GM23338 (cell line): ENCODE results near the gene UNC13A. TPM values are rescaled to one million over a fixed set of nuclear protein-coding genes. Genes with fewer than 3 reads are reported as not detected.

Source experiments
- ATAC-seq: fragments of 200-7000 bp; cut with Tn5 transposase; 3 replicates; pipeline ENCODE4 v1.9.1; 2020
- DNase-seq: peaks from one replicate; pipeline ENCODE4 v3.0.0-alpha.2; 2015; ENCODE audit warnings: low spot score
- H2AFZ ChIP-seq: fragments of 200-600 bp; sonication (generic); 2 replicates; pipeline ENCODE4 v1.8.0; 2016; ENCODE audit warnings: antibody characterized with exemption, mild to moderate bottlenecking, moderate library complexity
- H3F3A ChIP-seq: fragments of 200-600 bp; sonication (generic); replicated peaks from 2 replicates; pipeline ENCODE4 v1.8.0; 2017; ENCODE audit warnings: antibody characterized with exemption, mixed run types, low read depth
- H3K27ac ChIP-seq: fragments of 200-600 bp; sonication (generic); 2 replicates; pipeline ENCODE4 v1.6.1; 2016; ENCODE audit warnings: low read depth
- H3K27me3 ChIP-seq: fragments of 200-600 bp; sonication (generic); 2 replicates; pipeline ENCODE4 v1.8.0; 2016; ENCODE audit warnings: mild to moderate bottlenecking, mixed run types, moderate library complexity; ENCODE audit not compliant: insufficient read depth
- H3K36me3 ChIP-seq: fragments of 200-600 bp; sonication (generic); 2 replicates; pipeline ENCODE4 v1.8.0; 2016; ENCODE audit warnings: mild to moderate bottlenecking; ENCODE audit not compliant: insufficient read depth
- H3K4me1 ChIP-seq: fragments of 200-600 bp; sonication (generic); 2 replicates; pipeline ENCODE4 v1.8.0; 2016; ENCODE audit warnings: mild to moderate bottlenecking, moderate library complexity; ENCODE audit not compliant: insufficient read depth
- H3K4me2 ChIP-seq: fragments of 200-600 bp; sonication (generic); 2 replicates; pipeline ENCODE4 v1.7.1; 2017; ENCODE audit warnings: mixed run types
- H3K4me3 ChIP-seq: fragments of 200-600 bp; sonication (generic); 2 replicates; pipeline ENCODE4 v1.6.1; 2016; ENCODE audit warnings: mixed run types
- H3K79me2 ChIP-seq: fragments of 200-600 bp; sonication (generic); replicated peaks from 2 replicates; pipeline ENCODE4 v1.8.0; 2017; ENCODE audit warnings: mild to moderate bottlenecking; ENCODE audit not compliant: insufficient read depth
- H3K9me2 ChIP-seq: fragments of 200-600 bp; sonication (generic); 2 replicates; pipeline ENCODE4 v1.8.0; 2017; ENCODE audit not compliant: insufficient read depth
- H4K20me1 ChIP-seq: fragments of 200-600 bp; sonication (generic); replicated peaks from 2 replicates; pipeline ENCODE4 v1.8.0; 2017; ENCODE audit warnings: mild to moderate bottlenecking; ENCODE audit not compliant: insufficient read depth
- H3K27ac Mint-ChIP-seq: 2 replicates; pipeline ENCODE4 v1.8.0; 2020; ENCODE audit warnings: inconsistent platforms, mild to moderate bottlenecking, moderate library complexity, mixed read lengths
- H3K27me3 Mint-ChIP-seq: 3 replicates; pipeline ENCODE4 v1.8.0; 2022; ENCODE audit warnings: low read depth, mild to moderate bottlenecking, moderate library complexity, mixed read lengths, inconsistent platforms; ENCODE audit not compliant: insufficient read depth, poor library complexity
- H3K36me3 Mint-ChIP-seq: 3 replicates; pipeline ENCODE4 v1.8.0; 2021; ENCODE audit warnings: low read depth, mild to moderate bottlenecking, inconsistent platforms, moderate library complexity, mixed read lengths
- H3K4me1 Mint-ChIP-seq: 3 replicates; pipeline ENCODE4 v1.8.0; 2020; ENCODE audit warnings: mild to moderate bottlenecking, inconsistent platforms, mixed read lengths
- H3K4me3 Mint-ChIP-seq: 3 replicates; pipeline ENCODE4 v1.8.0; 2021; ENCODE audit warnings: moderate library complexity, mild to moderate bottlenecking, inconsistent platforms, mixed read lengths
- H3K9me3 Mint-ChIP-seq: 3 replicates; pipeline ENCODE4 v1.8.0; 2020; ENCODE audit warnings: moderate library complexity, mild to moderate bottlenecking, inconsistent platforms, mixed read lengths
- CREB1 ChIP-seq: fragments of 250-450 bp; sonication (Bioruptor Pico); IDR thresholded peaks from 2 replicates; pipeline ENCODE4 v1.5.0; 2020; ENCODE audit warnings: low read depth, mild to moderate bottlenecking, moderate library complexity
- EZH2 ChIP-seq: fragments of 200-600 bp; sonication (generic); IDR thresholded peaks from one replicate; pipeline ENCODE4 v1.8.0; 2017; ENCODE audit warnings: antibody characterized with exemption, mild to moderate bottlenecking, low read depth; ENCODE audit not compliant: unreplicated experiment
- EZH2phosphoT487 ChIP-seq: fragments of 200-600 bp; sonication (generic); IDR thresholded peaks from one replicate; pipeline ENCODE4 v1.8.1; 2018; ENCODE audit warnings: antibody characterized with exemption; ENCODE audit not compliant: unreplicated experiment
- JUNB ChIP-seq: IDR thresholded peaks from one replicate; pipeline ENCODE4 v1.6.1; 2016; ENCODE audit warnings: antibody characterized with exemption; ENCODE audit not compliant: unreplicated experiment
- NANOG ChIP-seq: IDR thresholded peaks from 2 replicates; pipeline ENCODE4 v1.6.1; 2016; ENCODE audit warnings: antibody characterized with exemption, borderline replicate concordance
- POLR2AphosphoS5 ChIP-seq: IDR thresholded peaks from 2 replicates; pipeline ENCODE4 v1.6.1; 2016; ENCODE audit warnings: antibody characterized with exemption, low read depth
- REST ChIP-seq: IDR thresholded peaks from one replicate; pipeline ENCODE4 v1.6.1; 2018; ENCODE audit warnings: antibody characterized with exemption; ENCODE audit not compliant: unreplicated experiment
- STAT1 ChIP-seq: IDR thresholded peaks from one replicate; pipeline ENCODE4 v1.6.1; 2016; ENCODE audit warnings: antibody characterized with exemption; ENCODE audit not compliant: unreplicated experiment
- ZNF114 ChIP-seq: fragments of 250-450 bp; sonication (Bioruptor Pico); IDR thresholded peaks from 2 replicates; pipeline ENCODE4 v1.5.0; 2020; ENCODE audit warnings: mild to moderate bottlenecking, moderate library complexity
- ZNF331 ChIP-seq: fragments of 250-450 bp; sonication (Bioruptor Pico); IDR thresholded peaks from 2 replicates; pipeline ENCODE4 v1.5.0; 2020; ENCODE audit warnings: low read depth, mild to moderate bottlenecking, moderate library complexity
- ZNF462 ChIP-seq: fragments of 250-450 bp; sonication (Bioruptor Pico); IDR thresholded peaks from 2 replicates; pipeline ENCODE4 v1.5.0; 2020; ENCODE audit warnings: mild to moderate bottlenecking, moderate library complexity
- polyA plus RNA-seq: library from polyadenylated mRNA; unstranded; fragments of >200 nt; fragmentation: Nextera tagmentation; extraction: Ambion mirVana; gene quantifications from 2 replicates; pipeline ENCODE4 v1.2.1, GENCODE V29; 2016
- total RNA-seq: library from RNA; depleted of rRNA; stranded (reverse); fragments of >200 nt; shearing (Covaris generic); gene quantifications from 2 replicates; pipeline ENCODE4 v1.2.3, GENCODE V29; 2014
- TF ChIP-seq, protein P1 (sequence below), 2 experiments: fragments of 200-600 bp in 1 of 2; sonication (generic) in 1 of 2; conservative IDR thresholded peaks; 2 replicates each; pipeline versions ENCODE4 v1.5.1 to v1.6.1; 2016 to 2017; ENCODE audit warnings: antibody characterized with exemption in 2 of 2, low read depth in 2 of 2, mild to moderate bottlenecking in 2 of 2, moderate library complexity in 1 of 2
- TF ChIP-seq, protein P2 (sequence below): IDR thresholded peaks from 2 replicates; pipeline ENCODE4 v1.6.1; 2016; ENCODE audit warnings: antibody characterized with exemption

UNC13A gene
- total and polyA plus RNA-seq, 2 experiments from 2014 or later, result 9.5 to 30.4 TPM

DNA sequence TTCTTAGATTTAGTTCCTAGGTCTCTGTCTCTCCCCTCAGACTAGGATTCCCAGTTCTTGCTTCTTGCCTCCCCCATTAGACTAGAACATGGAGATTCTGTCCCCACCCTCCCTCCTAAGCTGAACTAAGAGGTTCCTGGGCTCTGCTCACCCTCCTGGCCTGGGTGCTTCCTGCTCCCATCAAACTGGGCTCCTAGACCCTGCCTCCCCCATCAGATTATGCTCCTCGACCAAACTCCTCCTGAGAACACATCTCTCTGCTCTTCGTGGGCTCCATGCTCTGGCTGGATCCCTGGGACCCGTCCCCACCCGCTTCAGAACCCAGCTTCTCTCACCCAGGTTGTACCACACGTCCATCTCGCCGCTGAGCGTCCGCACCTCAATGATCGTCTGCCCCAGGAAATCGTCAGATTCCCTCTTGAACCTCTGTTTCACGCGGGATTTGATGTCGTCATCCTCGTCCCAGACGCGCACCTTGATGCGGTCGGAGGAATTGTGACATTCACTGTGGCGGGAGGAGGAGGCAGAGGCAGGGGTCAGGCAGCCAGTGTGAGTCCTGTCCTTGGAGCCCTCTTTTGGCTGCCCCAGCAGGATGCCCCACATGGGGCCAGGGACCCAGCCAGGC lies 42.7 kb downstream of the UNC13A start:
- TF ChIP-seq, protein P1, sequence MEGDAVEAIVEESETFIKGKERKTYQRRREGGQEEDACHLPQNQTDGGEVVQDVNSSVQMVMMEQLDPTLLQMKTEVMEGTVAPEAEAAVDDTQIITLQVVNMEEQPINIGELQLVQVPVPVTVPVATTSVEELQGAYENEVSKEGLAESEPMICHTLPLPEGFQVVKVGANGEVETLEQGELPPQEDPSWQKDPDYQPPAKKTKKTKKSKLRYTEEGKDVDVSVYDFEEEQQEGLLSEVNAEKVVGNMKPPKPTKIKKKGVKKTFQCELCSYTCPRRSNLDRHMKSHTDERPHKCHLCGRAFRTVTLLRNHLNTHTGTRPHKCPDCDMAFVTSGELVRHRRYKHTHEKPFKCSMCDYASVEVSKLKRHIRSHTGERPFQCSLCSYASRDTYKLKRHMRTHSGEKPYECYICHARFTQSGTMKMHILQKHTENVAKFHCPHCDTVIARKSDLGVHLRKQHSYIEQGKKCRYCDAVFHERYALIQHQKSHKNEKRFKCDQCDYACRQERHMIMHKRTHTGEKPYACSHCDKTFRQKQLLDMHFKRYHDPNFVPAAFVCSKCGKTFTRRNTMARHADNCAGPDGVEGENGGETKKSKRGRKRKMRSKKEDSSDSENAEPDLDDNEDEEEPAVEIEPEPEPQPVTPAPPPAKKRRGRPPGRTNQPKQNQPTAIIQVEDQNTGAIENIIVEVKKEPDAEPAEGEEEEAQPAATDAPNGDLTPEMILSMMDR (conservative IDR thresholded peaks at IDR 0.05; ENCODE audit: low read depth in 2 of 2), result no peak
- TF ChIP-seq EZH2phosphoT487 (no peak), POLR2AphosphoS5 (no peak), STAT1 (no peak), NANOG (no peak), ZNF462 (CRISPR knock-in tag) (no peak), REST (no peak), ZNF331 (CRISPR knock-in tag) (no peak), EZH2 (no peak), CREB1 (no peak), JUNB (no peak), ZNF114 (CRISPR knock-in tag) (no peak)
- TF ChIP-seq, protein P2, sequence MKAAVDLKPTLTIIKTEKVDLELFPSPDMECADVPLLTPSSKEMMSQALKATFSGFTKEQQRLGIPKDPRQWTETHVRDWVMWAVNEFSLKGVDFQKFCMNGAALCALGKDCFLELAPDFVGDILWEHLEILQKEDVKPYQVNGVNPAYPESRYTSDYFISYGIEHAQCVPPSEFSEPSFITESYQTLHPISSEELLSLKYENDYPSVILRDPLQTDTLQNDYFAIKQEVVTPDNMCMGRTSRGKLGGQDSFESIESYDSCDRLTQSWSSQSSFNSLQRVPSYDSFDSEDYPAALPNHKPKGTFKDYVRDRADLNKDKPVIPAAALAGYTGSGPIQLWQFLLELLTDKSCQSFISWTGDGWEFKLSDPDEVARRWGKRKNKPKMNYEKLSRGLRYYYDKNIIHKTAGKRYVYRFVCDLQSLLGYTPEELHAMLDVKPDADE, result no peak
- H3K4me1 Mint-ChIP-seq, result no peaks in the 10 kb centered on the region
- H3K9me2 ChIP-seq, result peaks cover 5% of the 10 kb centered on the region; the same call in 1 of the 2 replicates
- H3K27me3 Mint-ChIP-seq, result peaks cover 1% of the 10 kb centered on the region
- H3K36me3 ChIP-seq, result peaks cover 18% of the 10 kb centered on the region
- H3K79me2 ChIP-seq, result no peaks in the 10 kb centered on the region
- H3K4me2 ChIP-seq, result no peak overlapping the region
- no peak overlapping the region for H3K27ac ChIP-seq
- H4K20me1 ChIP-seq, result no peaks in the 10 kb centered on the region; the same call in 1 of the 2 replicates
- H3K27ac Mint-ChIP-seq, result no peak overlapping the region
- no peak overlapping the region for H3K4me3 Mint-ChIP-seq
- no peak overlapping the region for H3K4me3 ChIP-seq
- no peaks in the 10 kb centered on the region for H3F3A ChIP-seq
- DNase-seq (no peak), ATAC-seq (no peak)
- no peaks in the 10 kb centered on the region for H3K4me1 ChIP-seq
- H2AFZ ChIP-seq, result no peak overlapping the region
- peaks cover 55% of the 10 kb centered on the region for H3K36me3 Mint-ChIP-seq
- no peaks in the 10 kb centered on the region; the same call in 2 of the 3 replicates for H3K9me3 Mint-ChIP-seq
- no peaks in the 10 kb centered on the region for H3K27me3 ChIP-seq
